Measurements from ENCODE around the gene EEPD1. TPM values are rescaled to one million over a fixed set of nuclear protein-coding genes. Genes with fewer than 3 reads are reported as not detected.

EEPD1 gene
- total RNA-seq, 1 experiment from 2014 or later: 7.8 TPM

DNA sequence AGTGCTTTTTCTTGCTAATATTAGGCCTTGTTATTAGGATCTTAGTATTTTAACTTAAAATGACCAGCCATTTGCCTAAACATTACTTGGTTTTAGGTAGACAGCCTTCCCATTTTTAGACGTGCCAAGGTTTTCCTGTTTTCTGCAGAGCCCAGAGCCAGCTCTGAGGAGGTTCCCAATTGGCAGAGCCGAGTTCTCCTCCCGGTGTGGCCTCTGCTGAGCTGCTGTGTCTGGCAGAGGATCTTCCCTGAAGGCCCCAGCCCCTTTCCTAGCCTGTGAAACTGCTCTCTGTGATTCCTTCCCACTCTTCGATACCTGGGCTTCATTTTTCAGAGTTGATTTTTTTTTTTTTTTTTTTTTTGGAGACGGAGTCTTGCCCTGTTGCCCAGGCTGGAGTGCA is 91.4 kb downstream of the EEPD1 start:
- Mint-ChIP-seq H3K4me3 (no peak overlapping the region), H3K27ac (peak overlapping the region; percentile 33), H3K36me3 (peaks cover 16% of the 10 kb centered on the region), H3K4me1 (peaks cover 27% of the 10 kb centered on the region), H3K9me3 (peaks cover 15% of the 10 kb centered on the region), H3K27me3 (ENCODE audit: low read depth) (no peaks in the 10 kb centered on the region)
- DNase-seq (ENCODE audit: low spot score) (no peak), ATAC-seq (no peak)
- TF ChIP-seq SOX15 (CRISPR knock-in tag; IDR thresholded peaks at IDR 0.05): no peak
- ChIA-PET POLR2A (no interaction called here), CTCF (interaction anchor here (0.7 kb wide), 1 partner anchor 41 kb away, joined by 3 read pairs; no protein-coding TSS in a partner anchor)

DNA sequence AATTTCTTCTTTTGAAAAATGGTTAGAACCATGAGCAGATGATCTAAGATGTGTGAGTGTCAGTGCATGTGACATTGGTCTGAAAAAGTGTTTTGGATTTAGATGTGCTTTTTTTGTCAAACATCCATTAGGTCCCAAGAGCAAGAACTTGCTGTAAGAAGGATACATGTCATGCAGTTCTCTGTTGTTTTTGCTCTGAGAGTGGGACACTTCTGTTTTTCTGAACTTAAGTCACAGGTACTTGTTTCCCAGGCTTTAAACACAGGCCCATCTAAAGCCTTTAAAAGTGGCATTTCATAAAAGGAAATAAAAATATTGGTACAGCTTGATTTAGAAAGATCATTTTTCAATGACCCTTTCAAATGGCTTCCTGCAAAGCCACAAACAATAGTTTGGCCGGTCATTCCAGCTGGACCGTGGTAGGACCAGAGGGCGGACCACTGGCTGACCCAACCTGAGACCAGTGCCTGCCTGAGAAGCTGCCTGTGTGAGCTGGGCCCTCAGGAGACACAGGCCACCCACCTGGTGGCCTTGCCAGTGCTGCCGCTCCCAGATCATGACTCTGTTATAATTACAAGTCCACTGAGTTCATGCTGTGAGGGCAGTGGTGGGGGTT is 92.7 kb downstream of the EEPD1 start:
- peaks cover 4% of the 10 kb centered on the region for H3K36me3 Mint-ChIP-seq
- ChIA-PET CTCF (no interaction called here), POLR2A (no interaction called here)
- no peaks in the 10 kb centered on the region for H3K27me3 Mint-ChIP-seq (ENCODE audit: low read depth)
- no peak overlapping the region for H3K4me3 Mint-ChIP-seq
- peaks cover 7% of the 10 kb centered on the region for H3K9me3 Mint-ChIP-seq
- H3K4me1 Mint-ChIP-seq: peaks cover 27% of the 10 kb centered on the region
- H3K27ac Mint-ChIP-seq: no peak overlapping the region; the same call in 1 of the 2 replicates
- TF ChIP-seq, protein P1, sequence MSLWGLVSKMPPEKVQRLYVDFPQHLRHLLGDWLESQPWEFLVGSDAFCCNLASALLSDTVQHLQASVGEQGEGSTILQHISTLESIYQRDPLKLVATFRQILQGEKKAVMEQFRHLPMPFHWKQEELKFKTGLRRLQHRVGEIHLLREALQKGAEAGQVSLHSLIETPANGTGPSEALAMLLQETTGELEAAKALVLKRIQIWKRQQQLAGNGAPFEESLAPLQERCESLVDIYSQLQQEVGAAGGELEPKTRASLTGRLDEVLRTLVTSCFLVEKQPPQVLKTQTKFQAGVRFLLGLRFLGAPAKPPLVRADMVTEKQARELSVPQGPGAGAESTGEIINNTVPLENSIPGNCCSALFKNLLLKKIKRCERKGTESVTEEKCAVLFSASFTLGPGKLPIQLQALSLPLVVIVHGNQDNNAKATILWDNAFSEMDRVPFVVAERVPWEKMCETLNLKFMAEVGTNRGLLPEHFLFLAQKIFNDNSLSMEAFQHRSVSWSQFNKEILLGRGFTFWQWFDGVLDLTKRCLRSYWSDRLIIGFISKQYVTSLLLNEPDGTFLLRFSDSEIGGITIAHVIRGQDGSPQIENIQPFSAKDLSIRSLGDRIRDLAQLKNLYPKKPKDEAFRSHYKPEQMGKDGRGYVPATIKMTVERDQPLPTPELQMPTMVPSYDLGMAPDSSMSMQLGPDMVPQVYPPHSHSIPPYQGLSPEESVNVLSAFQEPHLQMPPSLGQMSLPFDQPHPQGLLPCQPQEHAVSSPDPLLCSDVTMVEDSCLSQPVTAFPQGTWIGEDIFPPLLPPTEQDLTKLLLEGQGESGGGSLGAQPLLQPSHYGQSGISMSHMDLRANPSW (CRISPR knock-in tag; conservative IDR thresholded peaks at IDR 0.05; ENCODE audit: low read depth): no peak
- no peak for TF ChIP-seq CBFB (CRISPR knock-in tag; IDR thresholded peaks at IDR 0.05; ENCODE audit: low read depth)
- no peak for TF ChIP-seq ZNF263 (CRISPR knock-in tag; IDR thresholded peaks at IDR 0.05; ENCODE audit: low read depth)
- TF ChIP-seq, protein P2, sequence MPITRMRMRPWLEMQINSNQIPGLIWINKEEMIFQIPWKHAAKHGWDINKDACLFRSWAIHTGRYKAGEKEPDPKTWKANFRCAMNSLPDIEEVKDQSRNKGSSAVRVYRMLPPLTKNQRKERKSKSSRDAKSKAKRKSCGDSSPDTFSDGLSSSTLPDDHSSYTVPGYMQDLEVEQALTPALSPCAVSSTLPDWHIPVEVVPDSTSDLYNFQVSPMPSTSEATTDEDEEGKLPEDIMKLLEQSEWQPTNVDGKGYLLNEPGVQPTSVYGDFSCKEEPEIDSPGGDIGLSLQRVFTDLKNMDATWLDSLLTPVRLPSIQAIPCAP (CRISPR knock-in tag; IDR thresholded peaks at IDR 0.05): no peak
- no peak for TF ChIP-seq ZNF232 (CRISPR knock-in tag; IDR thresholded peaks at IDR 0.05)
- TF ChIP-seq, protein P3, sequence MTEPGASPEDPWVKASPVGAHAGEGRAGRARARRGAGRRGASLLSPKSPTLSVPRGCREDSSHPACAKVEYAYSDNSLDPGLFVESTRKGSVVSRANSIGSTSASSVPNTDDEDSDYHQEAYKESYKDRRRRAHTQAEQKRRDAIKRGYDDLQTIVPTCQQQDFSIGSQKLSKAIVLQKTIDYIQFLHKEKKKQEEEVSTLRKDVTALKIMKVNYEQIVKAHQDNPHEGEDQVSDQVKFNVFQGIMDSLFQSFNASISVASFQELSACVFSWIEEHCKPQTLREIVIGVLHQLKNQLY (CRISPR knock-in tag; IDR thresholded peaks at IDR 0.05): no peak
- TF ChIP-seq ATF1 (CRISPR knock-in tag; IDR thresholded peaks at IDR 0.05): no peak
- ATAC-seq (no peak), DNase-seq (ENCODE audit: low spot score) (no peak)

DNA sequence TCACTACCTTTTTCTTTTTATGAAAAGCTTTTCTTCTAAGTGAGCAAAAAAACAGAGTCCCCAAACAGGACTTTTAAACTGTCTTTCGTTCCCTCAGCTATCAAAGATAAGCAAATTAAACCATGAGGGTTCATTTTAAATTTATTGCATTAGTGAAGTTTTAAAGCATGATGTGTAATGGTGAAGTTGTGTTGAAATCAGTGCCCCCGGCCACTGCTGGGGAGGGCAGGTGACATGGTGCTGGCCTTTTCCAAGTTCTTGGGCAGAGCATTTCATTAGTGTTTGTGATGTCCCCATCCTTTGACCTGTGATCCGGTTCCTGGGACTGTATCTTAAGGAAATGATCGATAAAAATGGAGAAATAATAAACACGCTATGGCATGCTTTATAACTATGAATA is 96.0 kb downstream of the EEPD1 start:
- CTCF ChIA-PET: no interaction called here
- H3K36me3 Mint-ChIP-seq: peaks cover 11% of the 10 kb centered on the region

More for the DNA sequence above, 96.0 kb downstream of the EEPD1 start:
- Mint-ChIP-seq H3K27ac (no peak overlapping the region), H3K27me3 (ENCODE audit: low read depth) (no peaks in the 10 kb centered on the region), H3K9me3 (peaks cover 16% of the 10 kb centered on the region), H3K4me1 (peaks cover 22% of the 10 kb centered on the region; the same call in 1 of the 2 replicates), H3K4me3 (no peak overlapping the region)
- TF ChIP-seq, protein P4, sequence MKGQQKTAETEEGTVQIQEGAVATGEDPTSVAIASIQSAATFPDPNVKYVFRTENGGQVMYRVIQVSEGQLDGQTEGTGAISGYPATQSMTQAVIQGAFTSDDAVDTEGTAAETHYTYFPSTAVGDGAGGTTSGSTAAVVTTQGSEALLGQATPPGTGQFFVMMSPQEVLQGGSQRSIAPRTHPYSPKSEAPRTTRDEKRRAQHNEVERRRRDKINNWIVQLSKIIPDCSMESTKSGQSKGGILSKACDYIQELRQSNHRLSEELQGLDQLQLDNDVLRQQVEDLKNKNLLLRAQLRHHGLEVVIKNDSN (CRISPR knock-in tag; IDR thresholded peaks at IDR 0.05): no peak
- TF ChIP-seq GTF2I (CRISPR knock-in tag; conservative IDR thresholded peaks at IDR 0.05) (no peak), ETV6 (CRISPR knock-in tag; IDR thresholded peaks at IDR 0.05) (no peak), ZNF121 (CRISPR knock-in tag; IDR thresholded peaks at IDR 0.05) (no peak), NFE2L1 (CRISPR knock-in tag; IDR thresholded peaks at IDR 0.05) (no peak), MYBL2 (CRISPR knock-in tag; IDR thresholded peaks at IDR 0.05) (no peak)
- TF ChIP-seq, protein P5, sequence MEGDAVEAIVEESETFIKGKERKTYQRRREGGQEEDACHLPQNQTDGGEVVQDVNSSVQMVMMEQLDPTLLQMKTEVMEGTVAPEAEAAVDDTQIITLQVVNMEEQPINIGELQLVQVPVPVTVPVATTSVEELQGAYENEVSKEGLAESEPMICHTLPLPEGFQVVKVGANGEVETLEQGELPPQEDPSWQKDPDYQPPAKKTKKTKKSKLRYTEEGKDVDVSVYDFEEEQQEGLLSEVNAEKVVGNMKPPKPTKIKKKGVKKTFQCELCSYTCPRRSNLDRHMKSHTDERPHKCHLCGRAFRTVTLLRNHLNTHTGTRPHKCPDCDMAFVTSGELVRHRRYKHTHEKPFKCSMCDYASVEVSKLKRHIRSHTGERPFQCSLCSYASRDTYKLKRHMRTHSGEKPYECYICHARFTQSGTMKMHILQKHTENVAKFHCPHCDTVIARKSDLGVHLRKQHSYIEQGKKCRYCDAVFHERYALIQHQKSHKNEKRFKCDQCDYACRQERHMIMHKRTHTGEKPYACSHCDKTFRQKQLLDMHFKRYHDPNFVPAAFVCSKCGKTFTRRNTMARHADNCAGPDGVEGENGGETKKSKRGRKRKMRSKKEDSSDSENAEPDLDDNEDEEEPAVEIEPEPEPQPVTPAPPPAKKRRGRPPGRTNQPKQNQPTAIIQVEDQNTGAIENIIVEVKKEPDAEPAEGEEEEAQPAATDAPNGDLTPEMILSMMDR (IDR thresholded peaks at IDR 0.05): no peak
- TF ChIP-seq, protein P6, sequence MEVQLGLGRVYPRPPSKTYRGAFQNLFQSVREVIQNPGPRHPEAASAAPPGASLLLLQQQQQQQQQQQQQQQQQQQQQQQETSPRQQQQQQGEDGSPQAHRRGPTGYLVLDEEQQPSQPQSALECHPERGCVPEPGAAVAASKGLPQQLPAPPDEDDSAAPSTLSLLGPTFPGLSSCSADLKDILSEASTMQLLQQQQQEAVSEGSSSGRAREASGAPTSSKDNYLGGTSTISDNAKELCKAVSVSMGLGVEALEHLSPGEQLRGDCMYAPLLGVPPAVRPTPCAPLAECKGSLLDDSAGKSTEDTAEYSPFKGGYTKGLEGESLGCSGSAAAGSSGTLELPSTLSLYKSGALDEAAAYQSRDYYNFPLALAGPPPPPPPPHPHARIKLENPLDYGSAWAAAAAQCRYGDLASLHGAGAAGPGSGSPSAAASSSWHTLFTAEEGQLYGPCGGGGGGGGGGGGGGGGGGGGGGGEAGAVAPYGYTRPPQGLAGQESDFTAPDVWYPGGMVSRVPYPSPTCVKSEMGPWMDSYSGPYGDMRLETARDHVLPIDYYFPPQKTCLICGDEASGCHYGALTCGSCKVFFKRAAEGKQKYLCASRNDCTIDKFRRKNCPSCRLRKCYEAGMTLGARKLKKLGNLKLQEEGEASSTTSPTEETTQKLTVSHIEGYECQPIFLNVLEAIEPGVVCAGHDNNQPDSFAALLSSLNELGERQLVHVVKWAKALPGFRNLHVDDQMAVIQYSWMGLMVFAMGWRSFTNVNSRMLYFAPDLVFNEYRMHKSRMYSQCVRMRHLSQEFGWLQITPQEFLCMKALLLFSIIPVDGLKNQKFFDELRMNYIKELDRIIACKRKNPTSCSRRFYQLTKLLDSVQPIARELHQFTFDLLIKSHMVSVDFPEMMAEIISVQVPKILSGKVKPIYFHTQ (CRISPR knock-in tag; IDR thresholded peaks at IDR 0.05): no peak
- DNase-seq (ENCODE audit: low spot score) (no peak), ATAC-seq (no peak)
- POLR2A ChIA-PET: no interaction called here
